ELR (cell line): Measurements from ENCODE around the gene CFAP251.
A peak's percentile ranks its signal among the peaks of the same experiment; 100 is the strongest.

Source experiments
- DNase-seq: peaks from one replicate; pipeline ENCODE4 v3.0.0-alpha.2; 2015; ENCODE audit warnings: low read depth

The CFAP251 gene

GRCh38 chr12:122003651-122004611 lies 85.5 kb downstream of the CFAP251 start:
- no peak for DNase-seq

GRCh38 chr12:122004633-122005071 lies 86.3 kb downstream of the CFAP251 start:
- DNase-seq: no peak

- no peak for DNase-seq
These were observed 86.9 kb downstream of the CFAP251 start for GRCh38 chr12:122005252-122005776.

GRCh38 chr12:122006186-122006926 lies 88.0 kb downstream of the CFAP251 start:
- no peak for DNase-seq

- DNase-seq: no peak
These were observed 91.3 kb downstream of the CFAP251 start for GRCh38 chr12:122009741-122010140.

GRCh38 chr12:122012184-122012583 lies 93.8 kb downstream of the CFAP251 start:
- DNase-seq: no peak

- DNase-seq: no peak
These were observed 94.7 kb downstream of the CFAP251 start for GRCh38 chr12:122013136-122013535.

- no peak for DNase-seq
These were observed 95.6 kb downstream of the CFAP251 start for GRCh38 chr12:122013791-122014590.

GRCh38 chr12:122014781-122015180 lies 96.4 kb downstream of the CFAP251 start:
- DNase-seq: no peak

- no peak for DNase-seq
These were observed 100.1 kb downstream of the CFAP251 start for GRCh38 chr12:122018457-122018856.

GRCh38 chr12:122018937-122019336 lies 100.5 kb downstream of the CFAP251 start:
- no peak for DNase-seq

GRCh38 chr12:122020795-122021192 lies 102.4 kb downstream of the CFAP251 start:
- no peak for DNase-seq

- peak; percentile 54 for DNase-seq
These were observed 102.9 kb downstream of the CFAP251 start for GRCh38 chr12:122021193-122021821.

- DNase-seq: peak; percentile 64
These were observed 103.5 kb downstream of the CFAP251 start, which contains the start of gene BCL7A for GRCh38 chr12:122021822-122022392. Gene BCL7A (plus strand): TSS chr12:122021884. CDS start chr12:122022092, 208 bp downstream.

- DNase-seq: peak; percentile 48
These were observed 104.3 kb downstream of the CFAP251 start for GRCh38 chr12:122022393-122023338.

- peak; percentile 79 for DNase-seq
These were observed 105.1 kb downstream of the CFAP251 start for GRCh38 chr12:122023339-122024131.

GRCh38 chr12:122024132-122024785 lies 105.9 kb downstream of the CFAP251 start:
- DNase-seq: peak; percentile 20

- no peak for DNase-seq
These were observed 108.4 kb downstream of the CFAP251 start for GRCh38 chr12:122026706-122027333.
